H4 (cell line): Measurements from ENCODE around the gene PPP1R3G. TPM values are rescaled to one million over a fixed set of nuclear protein-coding genes. Genes with fewer than 3 reads are reported as not detected.
"Not testable (repeated sequence)": the region's sequence is repeated elsewhere in the genome, so short reads cannot be mapped to it uniquely, and the experiment has no call there.

Experiments used
- DNase-seq: peaks from one replicate; pipeline ENCODE4 v3.0.0-alpha.2; 2015; ENCODE audit warnings: low spot score
- total RNA-seq: library from RNA; depleted of rRNA; stranded (reverse); fragments of >200 nt; shearing (Covaris generic); gene quantifications from 2 replicates; pipeline ENCODE4 v1.2.3, GENCODE V29; 2014; rRNA removed

PPP1R3G gene
- 0.06 TPM in 1 of 2 replicates, not detected in the other for total RNA-seq

GRCh38 chr6:5084781-5085647, at the start of gene PPP1R3G:
Gene PPP1R3G (plus strand): TSS chr6:5085341. CDS start chr6:5085486, 145 bp downstream.
- DNase-seq: no peak

GRCh38 chr6:5036269-5036668, 48.9 kb upstream of the PPP1R3G start:
- peak; percentile 14 for DNase-seq

DNA sequence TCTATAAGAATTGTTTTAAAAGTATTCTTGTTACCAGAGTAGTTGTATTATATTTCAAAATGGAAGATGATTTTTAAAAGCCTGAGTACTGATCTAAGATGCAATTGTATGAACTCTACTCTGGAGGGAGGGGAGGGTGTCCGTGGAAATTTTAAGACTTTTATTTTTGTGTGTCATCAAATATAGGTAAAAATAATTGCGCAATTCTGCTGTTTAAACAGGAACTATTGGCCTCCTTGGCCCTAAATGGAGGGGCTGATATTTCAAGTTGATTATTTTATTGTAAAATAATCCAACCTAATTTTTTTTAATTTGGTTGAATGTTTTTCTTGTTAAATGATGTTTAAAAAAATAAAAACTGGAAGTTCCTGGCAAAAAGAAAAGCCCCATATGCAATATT, 43.2 kb upstream of the PPP1R3G start:
- DNase-seq: no peak

DNA sequence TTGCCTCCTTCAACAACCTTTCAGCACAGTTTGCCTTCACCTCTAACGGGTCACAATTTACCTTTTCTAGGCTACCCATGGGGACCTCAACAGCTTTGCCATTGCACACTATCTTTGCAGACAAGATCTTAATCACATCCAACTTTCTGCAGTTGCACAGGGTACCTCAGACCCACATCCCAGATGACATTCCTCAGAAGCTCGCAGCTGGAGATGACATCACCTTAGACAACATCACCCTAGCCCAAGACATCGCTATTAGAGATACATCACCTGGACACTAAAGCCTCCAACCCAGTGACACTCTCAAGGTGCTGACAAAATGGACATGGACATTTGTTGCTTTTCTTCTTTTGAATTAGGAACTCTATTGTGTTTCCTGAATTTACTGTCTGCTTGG, 42.7 kb upstream of the PPP1R3G start:
- no peak for DNase-seq

GRCh38 chr6:5044866-5045265, 40.3 kb upstream of the PPP1R3G start:
- DNase-seq: no peak

DNA sequence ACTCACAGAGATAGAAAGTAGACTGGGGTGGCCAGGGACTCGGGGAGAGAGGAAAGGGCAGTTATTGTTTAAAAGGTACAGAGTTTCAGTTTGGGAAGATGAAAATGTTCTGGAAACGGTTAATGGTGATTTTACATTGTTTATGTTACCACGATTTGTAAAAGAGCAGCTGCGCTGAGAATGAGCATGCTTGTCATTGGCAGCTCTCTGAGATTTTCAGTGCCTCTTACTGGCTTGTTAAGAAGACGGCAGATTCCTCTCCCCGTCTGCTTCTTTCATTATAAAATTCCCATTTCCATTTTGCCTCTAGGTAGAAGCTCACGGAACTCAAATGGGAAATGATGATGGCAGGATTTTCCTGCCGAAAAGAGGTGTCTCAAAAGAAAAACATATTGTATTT, 39.7 kb upstream of the PPP1R3G start:
- no peak for DNase-seq

DNA sequence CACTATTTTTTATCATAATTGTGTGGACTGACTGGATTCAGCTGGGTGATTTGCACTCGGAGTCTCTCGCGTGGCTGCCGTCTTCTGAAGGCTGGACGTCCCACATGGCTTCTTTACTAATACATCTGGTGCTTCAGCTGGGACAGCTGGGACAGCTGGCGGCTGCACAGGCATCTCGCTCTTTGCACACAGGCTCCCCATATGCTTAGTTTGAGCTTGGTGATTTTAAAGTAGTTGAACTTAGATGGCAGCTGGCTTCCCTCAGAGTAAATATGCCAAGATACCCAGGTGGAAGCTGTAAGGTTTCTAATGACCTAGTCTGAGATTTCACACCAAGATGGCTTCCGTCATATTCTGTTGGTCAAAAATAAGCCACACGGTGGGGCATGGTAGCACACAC, 38.7 kb upstream of the PPP1R3G start:
- DNase-seq: no peak

GRCh38 chr6:5050009-5050408, 35.1 kb upstream of the PPP1R3G start:
- DNase-seq: no peak

GRCh38 chr6:5051394-5051793, 33.7 kb upstream of the PPP1R3G start:
- DNase-seq: no peak

DNA sequence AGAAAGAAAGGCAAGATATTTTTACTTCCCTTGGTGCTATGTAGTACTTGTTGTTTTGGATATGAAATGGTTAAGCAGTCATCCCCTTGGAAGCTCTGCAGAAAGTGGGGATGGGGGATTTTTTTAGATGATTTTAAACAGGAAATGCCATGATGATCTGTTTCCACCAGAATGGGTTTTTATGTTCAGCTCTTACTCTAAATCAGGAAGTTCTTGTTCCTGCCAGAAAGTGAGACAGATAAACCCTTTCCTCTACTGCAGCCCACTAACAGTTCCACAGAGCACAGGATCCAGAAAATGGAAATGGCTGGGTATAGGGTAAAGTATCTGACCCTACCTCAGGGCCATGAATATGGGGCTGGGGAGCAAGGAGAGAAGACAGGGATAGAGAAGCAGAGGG, 32.1 kb upstream of the PPP1R3G start:
- no peak for DNase-seq

GRCh38 chr6:5053864-5054244, 31.3 kb upstream of the PPP1R3G start:
- no peak for DNase-seq

- no peak for DNase-seq
Observed at GRCh38 chr6:5054245-5054873, 30.8 kb upstream of the PPP1R3G start.

GRCh38 chr6:5055118-5055517, 30.0 kb upstream of the PPP1R3G start:
- DNase-seq: no peak

DNA sequence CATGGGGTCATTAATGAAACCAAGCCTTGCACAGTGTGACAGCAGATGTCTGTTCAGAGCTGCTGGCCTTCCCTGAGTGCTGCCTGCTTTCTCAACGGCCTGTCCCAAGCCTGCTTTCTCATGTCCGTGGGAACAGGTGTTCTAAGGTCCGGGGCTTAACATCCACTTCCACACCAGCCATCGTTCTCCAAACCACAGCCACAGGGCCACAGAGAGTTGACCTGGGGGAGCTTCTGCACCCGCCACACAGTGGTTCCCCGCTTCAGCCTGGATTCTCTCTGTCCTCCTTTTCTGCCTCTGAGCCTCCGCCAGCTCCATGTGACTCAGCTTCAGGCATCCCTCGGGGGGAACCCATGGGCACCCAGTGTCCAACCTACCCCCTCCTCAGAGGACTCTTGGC, 26.9 kb upstream of the PPP1R3G start:
- DNase-seq: no peak

- DNase-seq: no peak
Observed at GRCh38 chr6:5059036-5059896, 25.9 kb upstream of the PPP1R3G start.

DNA sequence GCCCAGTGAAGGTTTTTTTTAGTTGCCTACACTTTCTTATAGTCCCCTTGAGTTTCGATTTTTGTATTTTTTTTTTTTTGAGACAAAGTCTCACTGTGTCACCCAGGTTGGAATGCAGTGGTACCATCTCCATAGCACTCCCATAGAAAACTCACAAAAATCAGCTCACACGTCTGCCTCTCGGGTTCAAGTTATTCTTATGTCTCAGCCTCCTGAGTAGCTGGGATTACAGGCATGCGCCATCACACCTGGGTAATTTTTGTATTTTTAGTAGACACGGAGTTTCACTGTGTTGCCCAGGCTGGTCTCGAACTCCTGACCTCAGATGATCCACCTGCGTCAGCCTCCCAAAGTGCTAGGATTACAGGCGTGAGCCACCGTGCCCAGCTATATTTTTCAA, 24.7 kb upstream of the PPP1R3G start:
- DNase-seq: not testable (repeated sequence)

DNA sequence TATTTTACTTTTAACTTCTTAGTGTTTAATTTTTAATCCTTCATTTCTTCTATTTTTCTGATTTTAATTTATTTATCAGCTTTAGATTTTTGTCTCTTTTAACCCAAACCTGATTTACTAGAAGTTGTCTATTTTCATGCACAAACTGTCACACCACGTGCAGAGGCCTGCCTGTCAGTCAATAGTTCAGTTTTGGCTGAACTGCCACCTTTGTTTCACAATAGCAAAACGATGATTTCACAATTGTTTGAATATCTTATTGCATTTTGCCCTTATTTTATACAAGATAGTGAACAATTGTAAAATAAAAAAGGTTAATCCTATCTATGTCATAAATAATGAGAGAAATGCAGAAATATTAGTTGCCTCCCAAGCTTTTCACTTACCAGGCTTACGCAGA, 24.0 kb upstream of the PPP1R3G start:
- DNase-seq: no peak

DNA sequence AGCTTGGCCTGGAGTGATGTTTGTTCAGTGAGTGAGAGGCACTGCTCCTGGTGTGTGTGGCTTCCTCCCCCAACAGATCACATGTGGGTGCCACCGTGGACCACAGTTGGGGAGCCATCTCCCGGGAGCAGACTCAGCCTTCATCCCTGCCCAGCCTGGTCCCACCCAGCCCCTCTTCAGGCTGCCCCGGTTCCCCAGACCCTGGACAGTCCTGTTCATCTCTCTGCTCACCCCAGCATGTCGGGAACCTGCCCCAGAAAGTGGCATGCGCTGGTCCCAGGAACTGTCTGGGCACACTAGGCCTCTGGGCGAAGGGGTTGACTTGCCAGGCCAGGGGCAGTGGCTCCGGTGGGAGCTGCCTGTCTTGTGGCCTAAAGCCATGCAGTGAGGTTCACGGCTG, 21.5 kb upstream of the PPP1R3G start:
- DNase-seq: no peak

DNA sequence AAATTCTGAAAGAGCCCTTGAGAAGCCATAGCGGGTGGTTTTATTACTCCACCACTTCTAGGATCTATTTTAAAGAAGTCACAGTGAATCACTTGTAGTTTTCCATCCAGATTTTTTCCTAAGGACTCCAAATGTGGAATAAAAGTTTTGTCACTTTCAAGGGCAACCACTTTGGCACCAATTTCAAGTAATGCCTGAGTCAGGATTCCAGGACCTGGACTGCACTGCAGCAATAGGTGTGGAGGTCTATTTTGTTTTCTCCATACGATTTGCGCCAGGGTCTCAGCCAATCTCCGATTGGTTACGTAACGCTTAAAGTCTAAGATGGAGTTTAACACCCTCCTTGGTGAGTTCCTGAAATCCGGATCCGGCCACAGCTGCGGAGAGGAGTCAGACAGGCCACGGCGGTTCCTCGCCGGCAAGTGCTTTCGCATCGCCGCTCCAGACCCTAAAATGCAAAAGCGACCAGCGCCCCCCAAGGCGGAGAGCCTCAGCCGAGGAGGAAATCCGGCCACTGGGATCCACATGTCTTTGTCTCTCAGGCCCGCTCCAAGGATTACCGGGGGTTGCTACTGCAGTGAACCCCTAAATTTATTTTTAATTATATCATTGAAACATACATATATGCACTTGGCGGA, 18.6 kb upstream of the PPP1R3G start:
- no peak for DNase-seq

GRCh38 chr6:5067305-5067704, 17.8 kb upstream of the PPP1R3G start:
- no peak for DNase-seq

DNA sequence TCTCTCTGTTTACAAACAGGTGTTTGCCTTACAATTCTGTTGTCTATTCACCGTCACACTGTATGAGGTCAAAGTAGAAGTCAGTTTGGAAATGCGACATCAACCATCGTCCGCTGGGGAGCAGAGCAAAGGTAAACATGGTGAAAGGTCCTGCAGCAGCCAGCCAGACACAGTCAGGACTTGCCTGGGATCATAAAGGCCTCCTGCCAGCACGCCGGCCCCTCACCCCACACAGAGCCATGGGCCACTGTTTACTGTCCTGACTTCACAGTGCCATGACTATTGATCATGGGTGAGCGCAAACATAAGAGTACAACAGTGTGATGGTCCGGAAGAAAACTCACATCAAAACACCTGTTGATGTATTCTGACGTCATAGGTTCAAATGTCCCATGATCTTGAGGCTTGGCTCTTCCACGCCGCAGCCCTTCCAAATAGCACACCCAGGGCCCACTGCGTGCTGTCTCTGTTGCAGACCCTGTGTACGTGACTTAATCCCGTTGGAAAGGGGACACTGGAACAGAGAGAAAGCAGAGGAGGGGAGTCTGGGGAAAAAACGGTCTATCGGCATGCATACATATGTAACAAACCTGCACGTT, 16.9 kb upstream of the PPP1R3G start:
- DNase-seq: no peak
